Brain microvascular endothelial cell (primary cell): Measurements from ENCODE around the gene PTPRN.
A peak's percentile ranks its signal among the peaks of the same experiment; 100 is the strongest.

Experiments used
- DNase-seq: peaks from one replicate; pipeline ENCODE4 v3.0.0-alpha.2; 2020
- H3K27ac ChIP-seq: fragments of 250-450 bp; sonication (Bioruptor Pico); 2 replicates; pipeline ENCODE4 v1.5.1; 2020; ENCODE audit warnings: mild to moderate bottlenecking, moderate library complexity
- H3K27me3 ChIP-seq: fragments of 250-450 bp; sonication (Bioruptor Pico); replicated peaks from 2 replicates; pipeline ENCODE4 v1.5.1; 2020; ENCODE audit warnings: mild to moderate bottlenecking
- H3K36me3 ChIP-seq: fragments of 250-450 bp; sonication (Bioruptor Pico); replicated peaks from 2 replicates; pipeline ENCODE4 v1.5.1; 2020; ENCODE audit warnings: mild to moderate bottlenecking
- H3K4me3 ChIP-seq: 2 replicates; pipeline ENCODE4 v1.5.1; 2011; ENCODE audit warnings: low read depth, mild to moderate bottlenecking, control low read depth, low read length, moderate library complexity
- CTCF ChIP-seq: IDR thresholded peaks from 2 replicates; pipeline ENCODE4 v1.5.1; 2011; ENCODE audit warnings: low read depth, mild to moderate bottlenecking, moderate library complexity, low read length, control low read depth, inconsistent platforms; ENCODE audit errors: missing control alignments
- in situ Hi-C: cut with HindIII; loops from 2 replicates; pipeline ENCODE4 v1.10.0; 2017; ENCODE audit warnings: low sequenced_read_pairs, low pct_ligation_motif_present

The PTPRN gene

GRCh38 chr2:219249203-219249980, 59.8 kb downstream of the PTPRN start:
- peaks cover 5% of the 10 kb centered on the region for H3K36me3 ChIP-seq
- in situ Hi-C loops, result no loop called here
- H3K27ac ChIP-seq, result peak overlapping the region; percentile 18
- H3K4me3 ChIP-seq, result no peak overlapping the region
- peak; percentile 15 for DNase-seq
- TF ChIP-seq CTCF, result no peak
- H3K27me3 ChIP-seq, result peaks cover 9% of the 10 kb centered on the region

GRCh38 chr2:219248845-219249202, 60.4 kb downstream of the PTPRN start:
- no peak overlapping the region for H3K27ac ChIP-seq
- H3K4me3 ChIP-seq, result no peak overlapping the region
- H3K27me3 ChIP-seq, result peaks cover 4% of the 10 kb centered on the region
- H3K36me3 ChIP-seq, result peaks cover 5% of the 10 kb centered on the region
- TF ChIP-seq CTCF, result no peak
- DNase-seq, result no peak
- in situ Hi-C loops, result no loop called here

- no peak for TF ChIP-seq CTCF
- DNase-seq, result no peak
- Histone ChIP-seq H3K27ac (no peak overlapping the region), H3K27me3 (peaks cover under 1% of the 10 kb centered on the region), H3K36me3 (peaks cover 5% of the 10 kb centered on the region), H3K4me3 (no peak overlapping the region)
- in situ Hi-C loops, result no loop called here
These were observed 61.2 kb downstream of the PTPRN start for GRCh38 chr2:219247678-219248642.

GRCh38 chr2:219246559-219246958, 62.6 kb downstream of the PTPRN start:
- DNase-seq, result no peak
- TF ChIP-seq CTCF, result no peak
- H3K27ac ChIP-seq, result no peak overlapping the region
- in situ Hi-C loops, result no loop called here
- no peak overlapping the region for H3K4me3 ChIP-seq
- H3K36me3 ChIP-seq, result peaks cover 5% of the 10 kb centered on the region
- H3K27me3 ChIP-seq, result no peaks in the 10 kb centered on the region

GRCh38 chr2:219245899-219246230, 63.3 kb downstream of the PTPRN start:
- H3K27ac ChIP-seq, result peak overlapping the region; percentile 88
- in situ Hi-C loops, result no loop called here
- TF ChIP-seq CTCF, result no peak
- DNase-seq, result no peak
- H3K27me3 ChIP-seq, result no peaks in the 10 kb centered on the region
- H3K36me3 ChIP-seq, result peaks cover 5% of the 10 kb centered on the region
- peak overlapping the region; percentile 98 for H3K4me3 ChIP-seq
